KOPT-K1 (cell line): ENCODE data around the gene SGPP2.

Experiments used
- H3K27ac ChIP-seq: fragments of 200-600 bp; sonication (generic); 2 replicates; pipeline ENCODE4 v1.5.1; 2016; ENCODE audit warnings: antibody characterized with exemption, mild to moderate bottlenecking, low read depth, low read length; ENCODE audit not compliant: poor library complexity, severe bottlenecking
- H3K36me3 ChIP-seq: fragments of 200-600 bp; sonication (generic); 2 replicates; pipeline ENCODE4 v1.5.1; 2017; ENCODE audit warnings: antibody characterized with exemption, mild to moderate bottlenecking, low read length, moderate library complexity; ENCODE audit not compliant: insufficient read depth
- H3K9me3 ChIP-seq: fragments of 200-600 bp; sonication (generic); 2 replicates; pipeline ENCODE4 v1.5.1; 2017; ENCODE audit warnings: antibody characterized with exemption, low read length, mild to moderate bottlenecking; ENCODE audit not compliant: insufficient read depth, poor library complexity, severe bottlenecking

The SGPP2 gene

GRCh38 chr2:222480497-222480896 is 56.2 kb downstream of the SGPP2 start:
- H3K36me3 ChIP-seq: no peaks in the 10 kb centered on the region
- no peak overlapping the region for H3K27ac ChIP-seq
- no peaks in the 10 kb centered on the region for H3K9me3 ChIP-seq

GRCh38 chr2:222481941-222482340 is 57.6 kb downstream of the SGPP2 start:
- Histone ChIP-seq H3K9me3 (no peaks in the 10 kb centered on the region), H3K36me3 (no peaks in the 10 kb centered on the region)

GRCh38 chr2:222483513-222484039 is 59.2 kb downstream of the SGPP2 start:
- Histone ChIP-seq H3K9me3 (no peaks in the 10 kb centered on the region), H3K27ac (no peak overlapping the region), H3K36me3 (no peaks in the 10 kb centered on the region)

More at GRCh38 chr2:222481941-222482340, 57.6 kb downstream of the SGPP2 start:
- no peak overlapping the region for H3K27ac ChIP-seq

- no peaks in the 10 kb centered on the region for H3K9me3 ChIP-seq
- no peak overlapping the region for H3K27ac ChIP-seq
- no peaks in the 10 kb centered on the region for H3K36me3 ChIP-seq
Measured at GRCh38 chr2:222485367-222486211, 61.2 kb downstream of the SGPP2 start.

- no peak overlapping the region for H3K27ac ChIP-seq
- H3K9me3 ChIP-seq: peaks cover 11% of the 10 kb centered on the region
- H3K36me3 ChIP-seq: no peaks in the 10 kb centered on the region
Measured at GRCh38 chr2:222490131-222490530, 65.8 kb downstream of the SGPP2 start.

- H3K9me3 ChIP-seq: peaks cover 11% of the 10 kb centered on the region
- no peak overlapping the region for H3K27ac ChIP-seq
Measured at GRCh38 chr2:222492683-222493082, 68.3 kb downstream of the SGPP2 start.

GRCh38 chr2:222494104-222494739 is 69.9 kb downstream of the SGPP2 start:
- Histone ChIP-seq H3K27ac (no peak overlapping the region), H3K9me3 (peaks cover 11% of the 10 kb centered on the region), H3K36me3 (no peaks in the 10 kb centered on the region)

More at GRCh38 chr2:222492683-222493082, 68.3 kb downstream of the SGPP2 start:
- no peaks in the 10 kb centered on the region for H3K36me3 ChIP-seq

GRCh38 chr2:222495388-222495787 is 71.0 kb downstream of the SGPP2 start:
- no peaks in the 10 kb centered on the region for H3K36me3 ChIP-seq
- no peak overlapping the region for H3K27ac ChIP-seq
- H3K9me3 ChIP-seq: peaks cover 11% of the 10 kb centered on the region

- Histone ChIP-seq H3K9me3 (no peaks in the 10 kb centered on the region), H3K36me3 (no peaks in the 10 kb centered on the region), H3K27ac (no peak overlapping the region)
Measured at GRCh38 chr2:222499226-222499625, 74.9 kb downstream of the SGPP2 start.

- H3K27ac ChIP-seq: no peak overlapping the region
- no peaks in the 10 kb centered on the region for H3K36me3 ChIP-seq
- H3K9me3 ChIP-seq: no peaks in the 10 kb centered on the region
Measured at GRCh38 chr2:222504191-222504590, 79.8 kb downstream of the SGPP2 start.

GRCh38 chr2:222504719-222505118 is 80.4 kb downstream of the SGPP2 start:
- Histone ChIP-seq H3K27ac (no peak overlapping the region), H3K9me3 (no peaks in the 10 kb centered on the region), H3K36me3 (no peaks in the 10 kb centered on the region)

- no peaks in the 10 kb centered on the region for H3K36me3 ChIP-seq
- no peak overlapping the region for H3K27ac ChIP-seq
- H3K9me3 ChIP-seq: no peaks in the 10 kb centered on the region
Measured at GRCh38 chr2:222506230-222506935, 82.0 kb downstream of the SGPP2 start.

GRCh38 chr2:222514901-222515300 is 90.6 kb downstream of the SGPP2 start:
- no peaks in the 10 kb centered on the region for H3K9me3 ChIP-seq
- H3K36me3 ChIP-seq: no peaks in the 10 kb centered on the region
- no peak overlapping the region for H3K27ac ChIP-seq

GRCh38 chr2:222518570-222519381 is 94.4 kb downstream of the SGPP2 start:
- Histone ChIP-seq H3K9me3 (no peaks in the 10 kb centered on the region), H3K36me3 (no peaks in the 10 kb centered on the region), H3K27ac (no peak overlapping the region)
